ENCODE data around the gene TSSK2. TPM values are rescaled to one million over a fixed set of nuclear protein-coding genes. Genes with fewer than 3 reads are reported as not detected.
A peak's percentile ranks its signal among the peaks of the same experiment; 100 is the strongest.

TSSK2 gene
- total and polyA plus RNA-seq, 2 donors from 2014 or later: not detected

DNA sequence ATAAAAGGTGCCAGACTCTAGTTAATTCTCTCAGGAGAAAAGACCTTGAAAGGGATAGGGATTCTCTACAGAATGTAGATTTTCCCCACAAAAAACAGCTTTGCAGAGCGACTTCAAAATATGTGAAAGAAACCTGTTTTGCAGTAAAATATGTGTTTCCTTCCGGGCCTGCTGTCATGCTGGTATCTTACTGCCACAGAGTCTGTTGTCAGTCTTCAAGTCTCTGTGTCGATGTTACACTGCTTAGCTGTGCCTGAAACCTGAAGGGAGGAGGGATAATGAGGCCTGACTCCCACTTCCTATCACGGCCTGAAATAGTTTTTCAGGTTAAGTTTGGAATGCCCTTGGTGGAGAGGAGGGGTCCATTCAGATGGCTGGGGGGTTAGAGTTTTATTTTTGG, 7.2 kb upstream of the TSSK2 start:
- Histone ChIP-seq H3K4me3 (ENCODE audit: low read length in 3 of 3) (no peak overlapping the region), H3K9ac (ENCODE audit: low read length in 3 of 3) (no peak overlapping the region), H3K36me3 (ENCODE audit: control insufficient read depth in 2 of 3, insufficient read depth in 3 of 3, low read length in 3 of 3) (no peaks in the 10 kb centered on the region), H3K27me3 (ENCODE audit: control insufficient read depth, insufficient read depth, low read length) (no peaks in the 10 kb centered on the region), H3K9me3 (ENCODE audit: control insufficient read depth in 2 of 3, insufficient read depth in 1 of 3, low read length in 3 of 3) (no peaks in the 10 kb centered on the region), H3K4me1 (ENCODE audit: control insufficient read depth in 2 of 3, insufficient read depth in 2 of 3, low read depth in 1 of 3, low read length in 3 of 3) (peaks cover 0 to 25% (median 12%) of the 10 kb centered on the region in 3 donors), H3K27ac (ENCODE audit: low read depth in 2 of 2, low read length in 2 of 2) (no peak overlapping the region)
- FAIRE-seq: no peak
- intact Hi-C loops (cut with DNase I): no loop called here
- no peak for DNase-seq
- TF ChIP-seq, protein P1, sequence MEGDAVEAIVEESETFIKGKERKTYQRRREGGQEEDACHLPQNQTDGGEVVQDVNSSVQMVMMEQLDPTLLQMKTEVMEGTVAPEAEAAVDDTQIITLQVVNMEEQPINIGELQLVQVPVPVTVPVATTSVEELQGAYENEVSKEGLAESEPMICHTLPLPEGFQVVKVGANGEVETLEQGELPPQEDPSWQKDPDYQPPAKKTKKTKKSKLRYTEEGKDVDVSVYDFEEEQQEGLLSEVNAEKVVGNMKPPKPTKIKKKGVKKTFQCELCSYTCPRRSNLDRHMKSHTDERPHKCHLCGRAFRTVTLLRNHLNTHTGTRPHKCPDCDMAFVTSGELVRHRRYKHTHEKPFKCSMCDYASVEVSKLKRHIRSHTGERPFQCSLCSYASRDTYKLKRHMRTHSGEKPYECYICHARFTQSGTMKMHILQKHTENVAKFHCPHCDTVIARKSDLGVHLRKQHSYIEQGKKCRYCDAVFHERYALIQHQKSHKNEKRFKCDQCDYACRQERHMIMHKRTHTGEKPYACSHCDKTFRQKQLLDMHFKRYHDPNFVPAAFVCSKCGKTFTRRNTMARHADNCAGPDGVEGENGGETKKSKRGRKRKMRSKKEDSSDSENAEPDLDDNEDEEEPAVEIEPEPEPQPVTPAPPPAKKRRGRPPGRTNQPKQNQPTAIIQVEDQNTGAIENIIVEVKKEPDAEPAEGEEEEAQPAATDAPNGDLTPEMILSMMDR (IDR thresholded peaks at IDR 0.05; ENCODE audit: borderline replicate concordance, extremely low read depth, insufficient read depth): no peak

DNA sequence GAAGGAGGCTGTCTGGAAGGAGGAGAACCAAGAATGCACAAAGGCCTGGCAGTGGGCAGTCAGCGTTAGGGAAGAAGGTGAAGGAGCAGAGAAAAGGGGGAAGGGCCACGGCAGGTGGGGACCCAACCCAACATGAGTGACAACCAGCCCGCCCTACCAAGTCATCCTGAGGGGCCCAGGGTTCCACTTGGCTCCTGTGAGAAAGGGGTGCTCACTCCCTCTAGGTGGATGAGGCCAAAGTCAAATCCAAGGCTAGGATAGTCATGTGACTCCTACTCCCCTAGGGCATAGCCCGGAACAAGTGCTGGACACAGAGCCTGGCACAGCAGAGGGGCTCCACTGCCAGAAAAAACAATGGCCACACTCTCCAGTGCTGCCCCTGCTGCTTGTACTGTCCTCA, 6.7 kb upstream of the TSSK2 start:
- DNase-seq: no peak
- H3K27ac ChIP-seq (ENCODE audit: low read depth in 2 of 2, low read length in 2 of 2): no peak overlapping the region
- no peaks in the 10 kb centered on the region for H3K36me3 ChIP-seq (ENCODE audit: control insufficient read depth in 2 of 3, insufficient read depth in 3 of 3, low read length in 3 of 3)
- H3K9ac ChIP-seq (ENCODE audit: low read length in 3 of 3): no peak overlapping the region
- peaks cover 0 to 23% (median 10%) of the 10 kb centered on the region in 3 donors for H3K4me1 ChIP-seq (ENCODE audit: control insufficient read depth in 2 of 3, insufficient read depth in 2 of 3, low read depth in 1 of 3, low read length in 3 of 3)
- intact Hi-C loops (cut with DNase I): no loop called here
- no peaks in the 10 kb centered on the region for H3K27me3 ChIP-seq (ENCODE audit: control insufficient read depth, insufficient read depth, low read length)
- H3K4me3 ChIP-seq (ENCODE audit: low read length in 3 of 3): no peak overlapping the region
- no peaks in the 10 kb centered on the region for H3K9me3 ChIP-seq (ENCODE audit: control insufficient read depth in 2 of 3, insufficient read depth in 1 of 3, low read length in 3 of 3)
- TF ChIP-seq, protein P1 (IDR thresholded peaks at IDR 0.05; ENCODE audit: borderline replicate concordance, extremely low read depth, insufficient read depth): no peak
- FAIRE-seq: no peak

GRCh38 chr22:19125011-19125410, 6.1 kb upstream of the TSSK2 start:
- FAIRE-seq: no peak

More at GRCh38 chr22:19125011-19125410, 6.1 kb upstream of the TSSK2 start:
- H3K9ac ChIP-seq (ENCODE audit: low read length in 3 of 3): no peak overlapping the region
- peak in 1 of 5 donors; percentile 38 for DNase-seq
- H3K9me3 ChIP-seq (ENCODE audit: control insufficient read depth in 2 of 3, insufficient read depth in 1 of 3, low read length in 3 of 3): no peaks in the 10 kb centered on the region
- intact Hi-C loops (cut with DNase I): no loop called here
- no peaks in the 10 kb centered on the region for H3K36me3 ChIP-seq (ENCODE audit: control insufficient read depth in 2 of 3, insufficient read depth in 3 of 3, low read length in 3 of 3)
- H3K4me1 ChIP-seq (ENCODE audit: control insufficient read depth in 2 of 3, insufficient read depth in 2 of 3, low read depth in 1 of 3, low read length in 3 of 3): peaks cover 0 to 18% (median 10%) of the 10 kb centered on the region in 3 donors
- TF ChIP-seq, protein P1 (IDR thresholded peaks at IDR 0.05; ENCODE audit: borderline replicate concordance, extremely low read depth, insufficient read depth): no peak
- H3K4me3 ChIP-seq (ENCODE audit: low read length in 3 of 3): no peak overlapping the region
- no peak overlapping the region for H3K27ac ChIP-seq (ENCODE audit: low read depth in 2 of 2, low read length in 2 of 2)
- no peaks in the 10 kb centered on the region for H3K27me3 ChIP-seq (ENCODE audit: control insufficient read depth, insufficient read depth, low read length)

Data from kidney (tissue), 14 donors.